Muscle layer of duodenum (tissue), 2 donors: ENCODE measurements around the gene C6orf47.

Source experiments
- H3K27ac ChIP-seq: one replicate; pipeline ENCODE4 v1.7.0; 2013; ENCODE audit warnings: mild to moderate bottlenecking, low read length
- H3K27me3 ChIP-seq: one replicate; pipeline ENCODE4 v1.7.0; 2013; ENCODE audit warnings: low read depth, mild to moderate bottlenecking, control low read depth, low read length
- H3K36me3 ChIP-seq, 2 donors: one replicate each; pipeline ENCODE4 v1.7.0; 2013; ENCODE audit warnings: low read length in 2 of 2, control low read depth in 1 of 2, mild to moderate bottlenecking in 1 of 2; ENCODE audit not compliant: insufficient read depth in 2 of 2, control insufficient read depth in 1 of 2
- H3K4me1 ChIP-seq, 2 donors: one replicate each; pipeline ENCODE4 v1.7.0; 2013; ENCODE audit warnings: low read length in 2 of 2, mild to moderate bottlenecking in 2 of 2, control low read depth in 1 of 2, moderate library complexity in 1 of 2; ENCODE audit not compliant: insufficient read depth in 2 of 2, control insufficient read depth in 1 of 2
- H3K4me3 ChIP-seq, 2 donors: one replicate each; pipeline ENCODE4 v1.7.0; 2013; ENCODE audit warnings: low read length in 2 of 2, low read depth in 1 of 2, mild to moderate bottlenecking in 1 of 2
- H3K9me3 ChIP-seq, 2 donors: one replicate each; pipeline ENCODE4 v1.7.0; 2013; ENCODE audit warnings: low read length in 2 of 2, control low read depth in 1 of 2, mild to moderate bottlenecking in 1 of 2; ENCODE audit not compliant: control insufficient read depth in 1 of 2
- donor health status: healthy.

C6orf47 gene

GRCh38 chr6:31697555-31697954, 37.0 kb upstream of the C6orf47 start:
- no peak overlapping the region for H3K27ac ChIP-seq
- peaks cover 13 to 17% of the 10 kb centered on the region in 2 donors for H3K4me1 ChIP-seq
- H3K4me3 ChIP-seq = no peak overlapping the region
- H3K36me3 ChIP-seq = peaks cover 29 to 36% of the 10 kb centered on the region in 2 donors
- H3K9me3 ChIP-seq = no peaks in the 10 kb centered on the region
- H3K27me3 ChIP-seq = no peaks in the 10 kb centered on the region

- H3K27ac ChIP-seq = no peak overlapping the region
- H3K4me3 ChIP-seq = no peak overlapping the region
- H3K27me3 ChIP-seq = no peaks in the 10 kb centered on the region
- H3K36me3 ChIP-seq = peaks cover 60 to 66% of the 10 kb centered on the region in 2 donors
- H3K4me1 ChIP-seq = peaks cover 0 to 4% of the 10 kb centered on the region in 2 donors
- no peaks in the 10 kb centered on the region for H3K9me3 ChIP-seq
Observed at GRCh38 chr6:31693535-31693934, 33.0 kb upstream of the C6orf47 start.

- Histone ChIP-seq H3K36me3 (peaks cover 67 to 72% of the 10 kb centered on the region in 2 donors), H3K27ac (no peak overlapping the region), H3K9me3 (no peaks in the 10 kb centered on the region), H3K27me3 (no peaks in the 10 kb centered on the region), H3K4me1 (peaks cover 0 to 4% of the 10 kb centered on the region in 2 donors), H3K4me3 (no peak overlapping the region)
Observed at GRCh38 chr6:31692886-31693285, 32.3 kb upstream of the C6orf47 start.

GRCh38 chr6:31692353-31692752, 31.8 kb upstream of the C6orf47 start:
- H3K27me3 ChIP-seq = no peaks in the 10 kb centered on the region
- peaks cover 0 to 4% of the 10 kb centered on the region in 2 donors for H3K4me1 ChIP-seq
- peaks cover 67 to 78% of the 10 kb centered on the region in 2 donors for H3K36me3 ChIP-seq
- no peak overlapping the region for H3K27ac ChIP-seq
- H3K9me3 ChIP-seq = no peaks in the 10 kb centered on the region
- H3K4me3 ChIP-seq = no peak overlapping the region

- Histone ChIP-seq H3K27ac (no peak overlapping the region), H3K27me3 (no peaks in the 10 kb centered on the region), H3K9me3 (no peaks in the 10 kb centered on the region), H3K36me3 (peaks cover 65 to 81% of the 10 kb centered on the region in 2 donors), H3K4me3 (no peak overlapping the region), H3K4me1 (peaks cover 0 to 4% of the 10 kb centered on the region in 2 donors)
Observed at GRCh38 chr6:31691564-31692108, 31.1 kb upstream of the C6orf47 start.

- H3K4me1 ChIP-seq = peaks cover 0 to 4% of the 10 kb centered on the region in 2 donors
- no peaks in the 10 kb centered on the region for H3K27me3 ChIP-seq
- no peak overlapping the region for H3K4me3 ChIP-seq
- peaks cover 69 to 87% of the 10 kb centered on the region in 2 donors for H3K36me3 ChIP-seq
- H3K9me3 ChIP-seq = no peaks in the 10 kb centered on the region
- H3K27ac ChIP-seq = peak overlapping the region; percentile 14
Observed at GRCh38 chr6:31691078-31691463, 30.5 kb upstream of the C6orf47 start.

GRCh38 chr6:31690231-31691077, 29.9 kb upstream of the C6orf47 start:
- peak overlapping the region; percentile 14 for H3K27ac ChIP-seq

GRCh38 chr6:31689249-31690110, 28.9 kb upstream of the C6orf47 start:
- Histone ChIP-seq H3K36me3 (peaks cover 68 to 92% of the 10 kb centered on the region in 2 donors), H3K9me3 (no peaks in the 10 kb centered on the region), H3K4me3 (no peak overlapping the region), H3K4me1 (peaks cover 0 to 4% of the 10 kb centered on the region in 2 donors), H3K27ac (no peak overlapping the region), H3K27me3 (no peaks in the 10 kb centered on the region)

More at GRCh38 chr6:31690231-31691077, 29.9 kb upstream of the C6orf47 start:
- H3K36me3 ChIP-seq = peaks cover 69 to 93% of the 10 kb centered on the region in 2 donors
- H3K4me1 ChIP-seq = peaks cover 0 to 4% of the 10 kb centered on the region in 2 donors
- no peak overlapping the region for H3K4me3 ChIP-seq
- no peaks in the 10 kb centered on the region for H3K27me3 ChIP-seq
- H3K9me3 ChIP-seq = no peaks in the 10 kb centered on the region

- no peak overlapping the region for H3K27ac ChIP-seq
- H3K36me3 ChIP-seq = peaks cover 62 to 85% of the 10 kb centered on the region in 2 donors
- peaks cover 0 to 4% of the 10 kb centered on the region in 2 donors for H3K4me1 ChIP-seq
- no peaks in the 10 kb centered on the region for H3K9me3 ChIP-seq
- H3K4me3 ChIP-seq = no peak overlapping the region
- no peaks in the 10 kb centered on the region for H3K27me3 ChIP-seq
Observed at GRCh38 chr6:31687860-31688693, 27.5 kb upstream of the C6orf47 start.

GRCh38 chr6:31687321-31687720, 26.7 kb upstream of the C6orf47 start:
- H3K36me3 ChIP-seq = peaks cover 55 to 77% of the 10 kb centered on the region in 2 donors

More at GRCh38 chr6:31687321-31687720, 26.7 kb upstream of the C6orf47 start:
- H3K27ac ChIP-seq = no peak overlapping the region
- H3K27me3 ChIP-seq = no peaks in the 10 kb centered on the region
- H3K4me1 ChIP-seq = peaks cover 0 to 4% of the 10 kb centered on the region in 2 donors
- no peaks in the 10 kb centered on the region for H3K9me3 ChIP-seq
- no peak overlapping the region for H3K4me3 ChIP-seq
